Activated B cell treated with CpG ODN at 0.5 μM for 24 hours (primary cell): ENCODE measurements around the gene METTL21C. TPM values are rescaled to one million over a fixed set of nuclear protein-coding genes. Genes with fewer than 3 reads are reported as not detected.

Experiments used
- ATAC-seq: fragments of 200-7000 bp; cut with Tn5 transposase; one replicate; pipeline ENCODE4 v1.10.0; 2021; ENCODE audit warnings: low read depth, mild to moderate bottlenecking, moderate library complexity
- CTCF ChIA-PET: fragments of 350-600 bp; sonication (Branson Sonifier 250); formaldehyde crosslinking; loops from one replicate; lab custom pipeline; 2021; ENCODE audit warnings: antibody characterized with exemption; lab: Charles Lee
- POLR2A ChIA-PET: fragments of 350-600 bp; sonication (Branson Sonifier 250); formaldehyde crosslinking; loops from one replicate; lab custom pipeline; 2021; ENCODE audit warnings: antibody characterized with exemption; lab: Charles Lee
- DNase-seq: peaks from one replicate; pipeline ENCODE4 v3.0.0; 2022
- H3K27ac Mint-ChIP-seq: one replicate; pipeline ENCODE4 v1.8.0; 2020; ENCODE audit warnings: mixed read lengths
- H3K27me3 Mint-ChIP-seq: one replicate; pipeline ENCODE4 v1.8.0; 2021; ENCODE audit warnings: mixed read lengths
- H3K36me3 Mint-ChIP-seq: one replicate; pipeline ENCODE4 v1.8.0; 2021; ENCODE audit warnings: low read depth, mixed read lengths
- H3K4me1 Mint-ChIP-seq: one replicate; pipeline ENCODE4 v1.8.0; 2021; ENCODE audit warnings: mixed read lengths
- H3K4me3 Mint-ChIP-seq: one replicate; pipeline ENCODE4 v1.8.0; 2020; ENCODE audit warnings: mild to moderate bottlenecking, mixed read lengths
- H3K9me3 Mint-ChIP-seq: one replicate; pipeline ENCODE4 v1.8.0; 2020; ENCODE audit warnings: mixed read lengths
- CTCF ChIP-seq: fragments of 200-600 bp; IDR thresholded peaks from one replicate; pipeline ENCODE4 v1.8.0; 2022; ENCODE audit warnings: antibody characterized with exemption, mild to moderate bottlenecking
- intact Hi-C: fragments of 100-400 bp; cut with micrococcal nuclease; formaldehyde crosslinking; loops from one replicate; pipeline ENCODE4 v1.15.1; 2024
- total RNA-seq: library from RNA; stranded (reverse); gene quantifications from 2 replicates; pipeline ENCODE4 v1.2.3, GENCODE V29; 2022

The METTL21C gene
- total RNA-seq, 1 donor from 2014 or later = not detected

GRCh38 chr13:102693250-102693649 lies 1.6 kb downstream of the METTL21C start:
- Mint-ChIP-seq H3K4me1 (no peaks in the 10 kb centered on the region), H3K9me3 (peaks cover under 1% of the 10 kb centered on the region), H3K27me3 (peaks cover 48% of the 10 kb centered on the region), H3K4me3 (no peak overlapping the region), H3K27ac (no peak overlapping the region), H3K36me3 (no peaks in the 10 kb centered on the region)
- DNase-seq (no peak), ATAC-seq (no peak)
- ChIA-PET POLR2A (no interaction called here), CTCF (no interaction called here)
- intact Hi-C loops = no loop called here
- TF ChIP-seq CTCF = no peak

GRCh38 chr13:102692491-102692826 lies 2.4 kb downstream of the METTL21C start:
- no peak overlapping the region for H3K4me3 Mint-ChIP-seq
- CTCF ChIA-PET = no interaction called here
- no peaks in the 10 kb centered on the region for H3K4me1 Mint-ChIP-seq
- no peak for TF ChIP-seq CTCF
- ATAC-seq = no peak
- H3K36me3 Mint-ChIP-seq = no peaks in the 10 kb centered on the region
- H3K27me3 Mint-ChIP-seq = peaks cover 50% of the 10 kb centered on the region
- POLR2A ChIA-PET = no interaction called here
- intact Hi-C loops = no loop called here
- H3K9me3 Mint-ChIP-seq = no peaks in the 10 kb centered on the region
- no peak overlapping the region for H3K27ac Mint-ChIP-seq
- no peak for DNase-seq

- TF ChIP-seq CTCF = no peak
- no peaks in the 10 kb centered on the region for H3K4me1 Mint-ChIP-seq
- no peaks in the 10 kb centered on the region for H3K9me3 Mint-ChIP-seq
- no peaks in the 10 kb centered on the region for H3K36me3 Mint-ChIP-seq
- no peak overlapping the region for H3K4me3 Mint-ChIP-seq
- DNase-seq = no peak
- intact Hi-C loops = no loop called here
- CTCF ChIA-PET = no interaction called here
- no peak for ATAC-seq
- H3K27ac Mint-ChIP-seq = no peak overlapping the region
- POLR2A ChIA-PET = no interaction called here
- H3K27me3 Mint-ChIP-seq = peaks cover 41% of the 10 kb centered on the region
These were observed 4.0 kb downstream of the METTL21C start for GRCh38 chr13:102690883-102691282.

- DNase-seq (no peak), ATAC-seq (no peak)
- no peak for TF ChIP-seq CTCF
- no peak overlapping the region for H3K27ac Mint-ChIP-seq
- no peaks in the 10 kb centered on the region for H3K9me3 Mint-ChIP-seq
- H3K4me1 Mint-ChIP-seq = no peaks in the 10 kb centered on the region
- intact Hi-C loops = no loop called here
- H3K27me3 Mint-ChIP-seq = peaks cover 26% of the 10 kb centered on the region
- CTCF ChIA-PET = interaction anchor here (0.5 kb wide), 1 partner anchor 14 kb away, joined by 5 read pairs; no protein-coding TSS in a partner anchor
- no peaks in the 10 kb centered on the region for H3K36me3 Mint-ChIP-seq
- POLR2A ChIA-PET = no interaction called here
- H3K4me3 Mint-ChIP-seq = no peak overlapping the region
These were observed 6.4 kb downstream of the METTL21C start for GRCh38 chr13:102688306-102688973.

GRCh38 chr13:102687520-102687919 lies 7.3 kb downstream of the METTL21C start:
- Mint-ChIP-seq H3K4me3 (no peak overlapping the region), H3K9me3 (peaks cover 1% of the 10 kb centered on the region), H3K4me1 (peaks cover 4% of the 10 kb centered on the region), H3K27ac (no peak overlapping the region), H3K27me3 (peaks cover 19% of the 10 kb centered on the region), H3K36me3 (no peaks in the 10 kb centered on the region)
- DNase-seq (no peak), ATAC-seq (no peak)
- no peak for TF ChIP-seq CTCF
- intact Hi-C loops = no loop called here
- ChIA-PET CTCF (no interaction called here), POLR2A (no interaction called here)
